ENCODE results near the gene KRTAP29-1.
"Not testable (repeated sequence)": the region's sequence is repeated elsewhere in the genome, so short reads cannot be mapped to it uniquely, and the experiment has no call there.

The KRTAP29-1 gene

GRCh38 chr17:41284546-41284945 is 18.1 kb downstream of the KRTAP29-1 start:
- no peak overlapping the region for H3K27ac ChIP-seq
- TF ChIP-seq, protein P1, sequence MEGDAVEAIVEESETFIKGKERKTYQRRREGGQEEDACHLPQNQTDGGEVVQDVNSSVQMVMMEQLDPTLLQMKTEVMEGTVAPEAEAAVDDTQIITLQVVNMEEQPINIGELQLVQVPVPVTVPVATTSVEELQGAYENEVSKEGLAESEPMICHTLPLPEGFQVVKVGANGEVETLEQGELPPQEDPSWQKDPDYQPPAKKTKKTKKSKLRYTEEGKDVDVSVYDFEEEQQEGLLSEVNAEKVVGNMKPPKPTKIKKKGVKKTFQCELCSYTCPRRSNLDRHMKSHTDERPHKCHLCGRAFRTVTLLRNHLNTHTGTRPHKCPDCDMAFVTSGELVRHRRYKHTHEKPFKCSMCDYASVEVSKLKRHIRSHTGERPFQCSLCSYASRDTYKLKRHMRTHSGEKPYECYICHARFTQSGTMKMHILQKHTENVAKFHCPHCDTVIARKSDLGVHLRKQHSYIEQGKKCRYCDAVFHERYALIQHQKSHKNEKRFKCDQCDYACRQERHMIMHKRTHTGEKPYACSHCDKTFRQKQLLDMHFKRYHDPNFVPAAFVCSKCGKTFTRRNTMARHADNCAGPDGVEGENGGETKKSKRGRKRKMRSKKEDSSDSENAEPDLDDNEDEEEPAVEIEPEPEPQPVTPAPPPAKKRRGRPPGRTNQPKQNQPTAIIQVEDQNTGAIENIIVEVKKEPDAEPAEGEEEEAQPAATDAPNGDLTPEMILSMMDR (conservative IDR thresholded peaks at IDR 0.05), result no peak
- no peak for TF ChIP-seq ZFX (IDR thresholded peaks at IDR 0.05)

DNA sequence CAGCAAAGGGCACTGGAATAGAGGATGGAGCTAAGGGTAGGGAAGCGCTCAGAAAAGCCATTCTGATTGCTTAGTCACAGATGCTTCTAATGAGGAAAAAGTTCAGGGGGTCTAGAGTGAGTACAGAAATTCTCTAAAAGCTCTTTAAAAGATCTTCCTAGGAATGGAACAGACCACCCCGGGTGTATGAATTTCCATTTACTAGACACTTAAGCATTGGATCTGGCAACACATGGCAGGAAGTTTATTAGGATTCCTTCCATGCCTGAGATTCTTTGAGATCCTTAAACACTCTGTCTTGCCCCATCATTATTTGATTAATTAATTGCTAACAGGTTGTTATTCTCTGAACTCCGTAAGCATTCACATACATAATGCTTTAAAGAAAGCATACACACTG is 18.6 kb downstream of the KRTAP29-1 start:
- TF ChIP-seq ZFX (IDR thresholded peaks at IDR 0.05), result no peak
- TF ChIP-seq, protein P1 (conservative IDR thresholded peaks at IDR 0.05), result no peak
- H3K27ac ChIP-seq, result no peak overlapping the region

DNA sequence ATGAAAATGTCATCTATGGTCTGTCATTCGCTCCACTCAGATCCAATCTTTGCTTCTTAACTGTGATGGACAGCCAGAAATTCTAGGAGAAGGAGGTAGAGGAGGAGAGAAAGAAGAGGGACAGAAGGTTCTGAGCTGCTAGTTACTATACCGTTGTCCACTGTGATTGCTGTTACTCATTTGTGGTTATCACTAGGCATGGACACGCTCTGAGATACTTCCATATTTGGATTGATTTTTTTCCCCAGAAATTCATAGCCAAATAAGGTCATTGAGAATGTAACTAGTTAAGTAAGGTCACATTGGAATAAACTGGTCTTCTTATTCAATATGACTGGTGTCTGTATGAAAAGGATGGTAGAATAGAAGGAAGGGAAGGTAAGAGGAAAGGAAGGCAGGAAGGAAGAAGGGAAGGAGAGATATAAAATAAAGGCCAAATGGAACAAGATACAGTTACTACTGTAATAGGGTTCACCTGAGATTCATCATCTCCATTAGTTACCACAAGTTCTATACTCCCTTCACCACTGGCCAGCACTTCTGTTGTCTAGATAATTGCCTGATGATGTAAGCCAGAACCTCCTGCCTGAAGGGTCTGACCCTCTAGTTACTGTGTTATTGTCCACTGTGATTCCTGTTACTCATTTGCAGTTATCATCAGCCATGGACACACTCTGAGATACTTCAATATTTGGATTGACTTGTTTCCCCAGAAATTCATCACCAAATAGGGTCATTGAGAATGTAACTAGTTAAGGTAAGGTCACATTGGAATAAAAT is 24.3 kb downstream of the KRTAP29-1 start:
- TF ChIP-seq, protein P1 (conservative IDR thresholded peaks at IDR 0.05), result no peak
- no peak for TF ChIP-seq ZFX (IDR thresholded peaks at IDR 0.05)
- H3K27ac ChIP-seq, result no peak overlapping the region

- not testable (repeated sequence) for H3K27ac ChIP-seq
These were observed 26.9 kb downstream of the KRTAP29-1 start, which contains the start of gene KRTAP9-7 for GRCh38 chr17:41275648-41276190. KRTAP9-7 (plus strand) TSS chr17:41275698; CDS start chr17:41275698, 0 bp downstream.

DNA sequence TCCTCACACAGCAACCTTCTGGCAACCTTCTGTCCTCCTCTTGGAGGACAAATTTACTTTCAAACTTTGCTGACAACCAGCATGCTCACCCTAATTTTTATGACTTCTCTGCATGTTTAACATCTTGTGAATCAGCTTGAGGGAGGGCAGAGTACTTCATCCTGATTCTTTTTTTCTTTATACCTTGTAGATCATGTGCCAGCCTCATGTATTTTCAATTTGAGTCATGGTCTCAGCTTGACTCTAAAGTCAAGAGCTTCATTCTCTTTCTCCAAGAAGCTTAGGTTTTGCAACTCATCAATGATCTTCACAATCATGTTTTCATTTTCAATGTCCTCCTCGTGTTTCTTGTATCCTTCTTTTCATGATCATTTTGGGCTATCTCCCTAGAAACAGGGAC is 30.8 kb downstream of the KRTAP29-1 start:
- H3K27ac ChIP-seq, result no peak overlapping the region
- TF ChIP-seq, protein P1 (conservative IDR thresholded peaks at IDR 0.05), result no peak
- TF ChIP-seq ZFX (IDR thresholded peaks at IDR 0.05), result no peak

GRCh38 chr17:41271323-41271722 is 31.3 kb downstream of the KRTAP29-1 start:
- not testable (repeated sequence) for H3K27ac ChIP-seq

- no peak overlapping the region for H3K27ac ChIP-seq
- no peak for TF ChIP-seq ZFX (IDR thresholded peaks at IDR 0.05)
- TF ChIP-seq, protein P1 (conservative IDR thresholded peaks at IDR 0.05), result no peak
These were observed 34.9 kb downstream of the KRTAP29-1 start for GRCh38 chr17:41267711-41268110.

- no peak within 1 kb of the TSS for H3K27ac ChIP-seq
These were observed 37.6 kb downstream of the KRTAP29-1 start, which contains the start of gene KRTAP9-6 for GRCh38 chr17:41265078-41265477. KRTAP9-6 (plus strand) TSS chr17:41265378; CDS start chr17:41265378, 0 bp downstream.

More at GRCh38 chr17:41265078-41265477, 37.6 kb downstream of the KRTAP29-1 start, which contains the start of gene KRTAP9-6:
- TF ChIP-seq, protein P1 (conservative IDR thresholded peaks at IDR 0.05), result no peak
- no peak for TF ChIP-seq ZFX (IDR thresholded peaks at IDR 0.05)
